Anterior cingulate cortex (tissue), 58 donors: ENCODE results near the gene GASK1A.

Source experiments
- DNase-seq, 58 donors: peaks; one replicate each; lab custom pipeline; 2025; lab: John Stamatoyannopoulos, UW

Gene GASK1A

GRCh38 chr3:43105596-43106292 lies 126.6 kb downstream of the GASK1A start, which contains the start of gene POMGNT2:
Gene POMGNT2, minus strand, starts transcription at chr3:43106079. Its CDS starts 24,648 bp downstream, at chr3:43081431.
- DNase-seq: peak; percentile 34 to 93 (median 84)

GRCh38 chr3:43106293-43106628 lies 127.2 kb downstream of the GASK1A start:
- no peak for DNase-seq
